Psoas muscle (tissue), 8 donors: Measurements from ENCODE around the gene RAD23B. TPM values are rescaled to one million over a fixed set of nuclear protein-coding genes. Genes with fewer than 3 reads are reported as not detected.

Source experiments
- ATAC-seq, 4 donors: fragments of 200-7000 bp; cut with Tn5 transposase; one replicate each; pipeline ENCODE4 v1.9.1; 2020; ENCODE audit warnings: moderate library complexity in 3 of 4, mild to moderate bottlenecking in 2 of 4
- DNase-seq, 2 donors: peaks; one replicate each; pipeline ENCODE4 v3.0.0-alpha.2; 2020
- H3K27ac ChIP-seq: fragments of 200-600 bp; one replicate; pipeline ENCODE4 v1.8.0; 2022
- H3K27me3 ChIP-seq, 3 donors: fragments of 200-600 bp in 1 of 3; one replicate each; pipeline versions ENCODE4 v1.6.1 to v1.8.0; 2013 to 2022; ENCODE audit warnings: low read length in 2 of 3, mild to moderate bottlenecking in 2 of 3, moderate library complexity in 1 of 3; ENCODE audit not compliant: insufficient read depth in 3 of 3
- H3K36me3 ChIP-seq, 2 donors: fragments of 200-600 bp in 1 of 2; one replicate each; pipeline versions ENCODE4 v1.6.1 to v1.8.0; 2013 to 2022; ENCODE audit warnings: low read depth in 1 of 2, mild to moderate bottlenecking in 1 of 2, moderate library complexity in 1 of 2; ENCODE audit not compliant: insufficient read depth in 1 of 2
- H3K4me1 ChIP-seq: fragments of 200-600 bp; one replicate; pipeline ENCODE4 v1.8.0; 2022
- H3K4me3 ChIP-seq: fragments of 200-600 bp; one replicate; pipeline ENCODE4 v1.8.0; 2022; ENCODE audit warnings: mild to moderate bottlenecking
- H3K9me3 ChIP-seq: fragments of 200-600 bp; one replicate; pipeline ENCODE4 v1.8.0; 2022
- WGBS, 3 donors: extraction: QIAGEN DNeasy Blood & Tissue Kit; methylation state at CpG; one replicate each; pipeline versions ENCODE4 v1.1.6 to v1.1.7; 2013; 5-methylcytosine and 5-hydroxymethylcytosine counted together
- intact Hi-C, 2 donors: fragments of 100-400 bp; cut with DNase I; formaldehyde crosslinking; loops; one replicate each; pipeline versions ENCODE4 v1.11.0 to v1.14.2; 2022
- long read RNA-seq, 2 donors: library from polyadenylated mRNA; unstranded; transcript quantifications; one replicate each; pipeline ENCODE4 v2.0.0, GENCODE V29; 2021
- polyA plus RNA-seq, 3 donors: library from polyadenylated mRNA; stranded (reverse); fragments of 200-250 nt; gene quantifications; one replicate each; pipeline ENCODE4 v1.2.3, GENCODE V29; 2013
- total RNA-seq, 4 donors: library from RNA; stranded (reverse); fragmentation: NEBNext Ultra II Directional in 2 of 4; extraction: Animal tissue kit (Norgen Biotek cat#: 25700) in 2 of 4; gene quantifications; one replicate each; pipeline versions ENCODE4 v1.2.1 to v1.2.4, GENCODE V29; 2021 to 2023
- TF ChIP-seq, protein P1 (sequence below): fragments of 200-600 bp; IDR thresholded peaks from one replicate; pipeline ENCODE4 v1.8.0; 2022; ENCODE audit warnings: antibody characterized with exemption
- donor health status: healthy with polysubstance abuse.
- donor health status: DM: no; HTN: no; CAD: no; lungs with moderate emphysema.
- donor health status: Bipolar disorder and iron deficiency.
- donor health status: healthy.
- donor health status: DM: yes; HTN: yes; CAD: no.
- donor health status: DM: no; HTN: no; CAD: no.
- donor health status: DM: no; HTN: no; CAD: no.
- donor health status: DM: yes; HTN: yes; CAD: no.

Gene RAD23B
- total RNA-seq (100 to 1,000 TPM; 175 to 258 (median 233) TPM), polyA plus RNA-seq (100 to 1,000 TPM; 126 to 283 (median 135) TPM)
- long read RNA-seq, donor 1, full-length matches to known transcripts = 3 of 8 reads
- long read RNA-seq, donor 1, partial matches to known transcripts = 0 of 8 reads
- long read RNA-seq, donor 1, other reads (novel, unspliced or antisense) = 5 of 8 reads
- long read RNA-seq, donor 2, partial matches to known transcripts = 7 of 24 reads
- long read RNA-seq, donor 2, other reads (novel, unspliced or antisense) = 17 of 24 reads

DNA sequence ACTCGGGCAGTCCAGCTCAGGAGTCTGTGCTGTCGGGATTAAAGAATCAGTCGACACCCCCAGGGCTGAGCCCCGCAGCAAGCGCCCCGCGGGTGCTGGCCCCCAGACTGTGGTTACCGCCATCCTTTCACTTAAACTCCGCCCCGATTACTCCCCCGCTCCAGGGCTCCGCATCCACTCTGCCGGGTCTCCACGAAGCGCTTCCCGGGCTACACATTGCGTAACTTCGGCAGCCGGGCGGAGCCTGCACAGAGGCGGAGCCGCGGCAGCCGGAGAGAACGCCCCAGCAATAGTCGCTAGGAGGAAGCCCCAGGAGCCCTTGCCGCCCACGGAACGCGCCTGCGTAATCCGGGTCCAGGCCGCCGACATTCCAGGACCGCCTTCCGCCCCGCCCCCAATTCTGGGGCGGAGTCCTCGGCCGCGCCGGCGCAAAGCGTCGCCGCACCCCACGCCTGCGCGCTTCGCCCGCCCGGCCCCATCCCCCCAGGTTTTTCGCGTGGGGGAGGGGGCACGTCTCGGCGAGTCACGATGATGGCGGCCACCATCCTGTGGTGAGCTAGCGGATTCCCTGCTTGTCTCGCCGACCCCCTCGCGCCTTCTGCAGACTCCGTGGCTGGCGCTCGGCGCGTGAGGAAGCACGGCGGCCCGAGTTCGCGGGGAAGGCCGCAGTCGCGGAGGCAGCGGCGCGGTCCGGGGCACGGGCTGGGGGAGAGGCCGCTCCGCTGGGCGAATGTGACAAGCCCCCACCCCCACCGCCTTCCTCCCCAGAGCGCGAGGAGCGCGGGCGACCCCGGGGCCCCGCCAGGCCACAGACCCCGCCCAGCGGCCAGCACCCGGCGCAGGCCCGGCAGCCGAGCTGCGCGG, at the start of gene RAD23B:
Gene RAD23B, plus strand, starts transcription at position 521 of the 864 bp plus-strand sequence. CDS start 351 bp downstream, outside the sequence.
- peak; percentile 99 to 100 for DNase-seq
- WGBS, 3 donors = 0 to 1% (median 1%) methylated on average over 68 to 101 of the region's 101 CpGs

DNA sequence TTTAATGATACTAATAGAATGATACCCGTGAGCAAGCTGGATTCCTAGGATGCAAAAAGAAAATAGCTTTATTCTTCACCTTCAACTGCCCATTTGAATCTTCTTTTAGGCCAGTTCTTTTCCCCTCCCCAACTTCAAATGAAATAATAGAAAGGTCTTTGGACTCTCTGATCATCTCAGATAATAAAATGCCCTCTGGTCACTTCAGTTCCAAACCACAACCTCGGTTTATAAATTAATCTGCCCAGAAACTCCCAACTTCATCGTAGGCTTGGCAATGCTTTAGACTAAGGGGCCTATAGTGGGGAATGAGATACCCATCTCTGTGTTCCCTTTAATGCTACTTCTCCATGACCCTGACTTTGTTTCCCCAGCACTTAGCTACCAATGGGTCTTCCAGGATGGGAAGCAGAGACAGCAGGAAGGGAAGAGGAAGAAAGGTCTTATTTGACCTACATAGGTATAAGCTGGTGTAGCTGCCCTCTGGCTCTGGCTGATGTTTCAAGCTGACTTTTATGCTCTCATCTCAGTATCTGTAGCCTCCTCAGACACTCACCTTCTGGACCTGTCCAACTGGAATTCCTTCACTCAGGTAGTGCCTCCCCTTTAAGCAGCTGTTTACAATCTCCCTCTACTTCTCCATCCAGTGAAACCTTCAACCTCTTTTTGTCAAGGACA, 47.2 kb upstream of the RAD23B start:
- intact Hi-C loops = loop anchor here (2.0 to 5.0 kb wide), 2 partner anchors 105 to 106 kb away; no protein-coding TSS in a partner anchor
- TF ChIP-seq, protein P1, sequence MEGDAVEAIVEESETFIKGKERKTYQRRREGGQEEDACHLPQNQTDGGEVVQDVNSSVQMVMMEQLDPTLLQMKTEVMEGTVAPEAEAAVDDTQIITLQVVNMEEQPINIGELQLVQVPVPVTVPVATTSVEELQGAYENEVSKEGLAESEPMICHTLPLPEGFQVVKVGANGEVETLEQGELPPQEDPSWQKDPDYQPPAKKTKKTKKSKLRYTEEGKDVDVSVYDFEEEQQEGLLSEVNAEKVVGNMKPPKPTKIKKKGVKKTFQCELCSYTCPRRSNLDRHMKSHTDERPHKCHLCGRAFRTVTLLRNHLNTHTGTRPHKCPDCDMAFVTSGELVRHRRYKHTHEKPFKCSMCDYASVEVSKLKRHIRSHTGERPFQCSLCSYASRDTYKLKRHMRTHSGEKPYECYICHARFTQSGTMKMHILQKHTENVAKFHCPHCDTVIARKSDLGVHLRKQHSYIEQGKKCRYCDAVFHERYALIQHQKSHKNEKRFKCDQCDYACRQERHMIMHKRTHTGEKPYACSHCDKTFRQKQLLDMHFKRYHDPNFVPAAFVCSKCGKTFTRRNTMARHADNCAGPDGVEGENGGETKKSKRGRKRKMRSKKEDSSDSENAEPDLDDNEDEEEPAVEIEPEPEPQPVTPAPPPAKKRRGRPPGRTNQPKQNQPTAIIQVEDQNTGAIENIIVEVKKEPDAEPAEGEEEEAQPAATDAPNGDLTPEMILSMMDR = no peak

More for the DNA sequence above, at the start of gene RAD23B:
- peak within 1 kb of the TSS; percentile 94 for H3K4me3 ChIP-seq
- intact Hi-C loops = loop anchor here in 1 of 2 donors (10.0 kb wide), 1 partner anchor 52 kb away; no protein-coding TSS in a partner anchor
- H3K27me3 ChIP-seq = no peaks in the 10 kb centered on the region
- H3K9me3 ChIP-seq = no peaks in the 10 kb centered on the region
- ATAC-seq = peak; percentile 92 to 96 (median 94)
- H3K4me1 ChIP-seq = peaks cover 24% of the 10 kb centered on the region
- H3K27ac ChIP-seq = peak within 1 kb of the TSS; percentile 100
- TF ChIP-seq, protein P1 = no peak
- H3K36me3 ChIP-seq = no peaks in the 10 kb centered on the region

DNA sequence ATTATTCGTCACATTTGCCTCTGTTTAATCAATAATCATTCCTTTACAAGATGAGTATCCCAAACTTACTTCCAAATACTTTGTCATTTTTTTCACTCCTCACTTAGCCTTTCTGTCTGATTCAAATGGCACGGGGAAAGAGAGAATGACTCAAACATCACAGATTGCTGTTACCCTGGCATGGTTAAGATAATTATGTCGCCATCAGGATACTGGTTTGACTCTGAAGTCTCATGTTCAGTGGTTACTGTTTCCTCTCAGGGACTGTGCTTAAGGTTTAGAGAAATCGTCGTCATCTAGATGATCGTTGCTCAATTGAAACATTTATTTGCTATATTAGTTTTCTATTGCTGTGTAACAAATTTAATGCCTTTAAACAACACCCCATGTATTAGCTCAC, 45.2 kb upstream of the RAD23B start:
- H3K4me3 ChIP-seq = no peak overlapping the region
- peaks cover 0 to 2% (median 0%) of the 10 kb centered on the region in 3 donors for H3K27me3 ChIP-seq
- WGBS, 3 donors = 84 to 95% (median 91%) methylated on average over 6 of the region's 6 CpGs
- TF ChIP-seq, protein P1 = no peak
- no peaks in the 10 kb centered on the region for H3K36me3 ChIP-seq
- ATAC-seq (no peak), DNase-seq (no peak)
- H3K27ac ChIP-seq = no peak overlapping the region
- H3K4me1 ChIP-seq = peaks cover 3% of the 10 kb centered on the region
- intact Hi-C loops = loop anchor here (2.0 to 5.0 kb wide), 2 partner anchors 103 to 104 kb away; no protein-coding TSS in a partner anchor
- H3K9me3 ChIP-seq = no peaks in the 10 kb centered on the region

More for the DNA sequence above, 47.2 kb upstream of the RAD23B start:
- Histone ChIP-seq H3K27ac (no peak overlapping the region), H3K36me3 (no peaks in the 10 kb centered on the region), H3K9me3 (no peaks in the 10 kb centered on the region), H3K4me3 (no peak overlapping the region), H3K27me3 (peaks cover 0 to 2% (median 0%) of the 10 kb centered on the region in 3 donors), H3K4me1 (no peaks in the 10 kb centered on the region)
- no peak for ATAC-seq
- DNase-seq = no peak
- 91 to 95% (median 92%) methylated on average over 3 of the region's 3 CpGs for WGBS, 3 donors

DNA sequence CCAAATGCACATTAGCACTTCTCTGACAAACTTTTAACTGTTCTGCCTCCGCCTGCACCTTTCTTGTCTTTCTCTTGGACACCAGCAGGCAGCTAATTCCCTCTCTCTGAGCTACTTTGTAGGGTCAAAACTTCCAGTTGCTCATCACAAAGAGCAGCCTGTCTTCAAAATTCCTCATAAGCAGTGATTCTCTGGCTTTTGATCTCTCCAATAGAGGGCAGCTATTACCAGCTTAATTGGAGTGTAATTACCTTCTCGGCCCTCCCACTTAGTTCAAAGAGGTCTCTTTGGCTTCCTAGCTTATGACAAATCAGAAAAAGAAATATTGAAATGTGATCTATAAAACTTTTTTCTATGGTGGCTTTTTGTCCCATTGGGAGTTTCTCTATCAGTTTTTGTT, 43.6 kb upstream of the RAD23B start:
- no peak overlapping the region for H3K27ac ChIP-seq
- no peak for DNase-seq
- peak; percentile 51 to 86 (median 58) for ATAC-seq
- WGBS, 3 donors = 51 to 65% (median 52%) methylated on average over 2 of the region's 2 CpGs
- intact Hi-C loops = loop anchor here in 1 of 2 donors (5.0 kb wide), 1 partner anchor 103 kb away; no protein-coding TSS in a partner anchor
- H3K36me3 ChIP-seq = no peaks in the 10 kb centered on the region
- no peaks in the 10 kb centered on the region for H3K9me3 ChIP-seq
- peaks cover 0 to 2% (median 0%) of the 10 kb centered on the region in 3 donors for H3K27me3 ChIP-seq
- H3K4me3 ChIP-seq = no peak overlapping the region
- TF ChIP-seq, protein P1 = peak; percentile 46
- H3K4me1 ChIP-seq = peaks cover 7% of the 10 kb centered on the region
